OCI-LY7 (cell line): Measurements from ENCODE around the gene CDC42BPA. TPM values are rescaled to one million over a fixed set of nuclear protein-coding genes. Genes with fewer than 3 reads are reported as not detected.

Source experiments
- BruUV-seq: library from RNA; stranded (reverse); fragments of 400-500 nt; replicated peaks from 2 replicates; lab custom pipeline; 2021; lab: Mats Ljungman, UMichigan
- CTCF ChIA-PET: fragments of 300-600 bp; sonication (Branson Sonifier 250); formaldehyde crosslinking; loops from one replicate; lab custom pipeline; 2022; ENCODE audit warnings: antibody characterized with exemption; ENCODE audit not compliant: unreplicated experiment; lab: Charles Lee
- POLR2A ChIA-PET: fragments of 300-600 bp; sonication (Branson Sonifier 250); formaldehyde crosslinking; loops from one replicate; lab custom pipeline; 2022; ENCODE audit warnings: antibody characterized with exemption; lab: Charles Lee
- DNase-seq: peaks from one replicate; pipeline ENCODE4 v3.0.0-alpha.2; 2015; ENCODE audit warnings: low spot score
- H2AFZ ChIP-seq: fragments of 200-600 bp; sonication (generic), shearing (Covaris generic); 2 replicates; pipeline ENCODE4 v1.6.1; 2014; ENCODE audit warnings: mild to moderate bottlenecking, antibody characterized with exemption, low read length, moderate library complexity
- H3K27ac ChIP-seq: fragments of 200-600 bp; sonication (generic); 2 replicates; pipeline ENCODE4 v1.5.1; 2014; ENCODE audit warnings: mixed run types, low read depth, mild to moderate bottlenecking, moderate library complexity, low read length, inconsistent platforms; ENCODE audit not compliant: poor library complexity, severe bottlenecking
- H3K36me3 ChIP-seq: fragments of 200-600 bp; sonication (generic); 2 replicates; pipeline ENCODE4 v1.6.1; 2014; ENCODE audit warnings: mild to moderate bottlenecking, antibody characterized with exemption, low read length, moderate library complexity, mixed read lengths; ENCODE audit not compliant: insufficient read depth
- H3K4me1 ChIP-seq: fragments of 200-600 bp; sonication (generic); 2 replicates; pipeline ENCODE4 v1.5.1; 2014; ENCODE audit warnings: mild to moderate bottlenecking, low read length; ENCODE audit not compliant: insufficient read depth, poor library complexity, severe bottlenecking
- H3K4me2 ChIP-seq: fragments of 200-600 bp; sonication (generic); 2 replicates; pipeline ENCODE4 v1.6.1; 2014; ENCODE audit warnings: mild to moderate bottlenecking, low read length
- H3K4me3 ChIP-seq: fragments of 200-600 bp; sonication (generic); 2 replicates; pipeline ENCODE4 v1.5.1; 2014; ENCODE audit warnings: mild to moderate bottlenecking, low read depth, low read length; ENCODE audit not compliant: poor library complexity, severe bottlenecking
- H3K79me2 ChIP-seq: fragments of 200-600 bp; sonication (generic); 2 replicates; pipeline ENCODE4 v1.6.1; 2016; ENCODE audit warnings: low read depth, mild to moderate bottlenecking, low read length, moderate library complexity, mixed read lengths; ENCODE audit not compliant: insufficient read depth
- H3K9me2 ChIP-seq: fragments of 200-600 bp; sonication (generic); 2 replicates; pipeline ENCODE4 v1.6.1; 2016; ENCODE audit warnings: mild to moderate bottlenecking, low read length, mixed read lengths; ENCODE audit not compliant: insufficient read depth
- H3K9me3 ChIP-seq: fragments of 200-600 bp; sonication (generic); 2 replicates; pipeline ENCODE4 v1.6.1; 2014; ENCODE audit warnings: mild to moderate bottlenecking, mixed run types, low read length, mixed read lengths
- H4K20me1 ChIP-seq: fragments of 200-600 bp; sonication (generic); 2 replicates; pipeline ENCODE4 v1.6.1; 2014; ENCODE audit warnings: mild to moderate bottlenecking, antibody characterized with exemption, low read length, moderate library complexity, mixed read lengths; ENCODE audit not compliant: insufficient read depth
- CTCF ChIP-seq: fragments of 200-600 bp; sonication (generic); conservative IDR thresholded peaks from 2 replicates; pipeline ENCODE4 v1.5.1; 2014; ENCODE audit warnings: mild to moderate bottlenecking, antibody characterized with exemption, low read length, moderate library complexity, mixed read lengths
- EZH2phosphoT487 ChIP-seq: fragments of 200-600 bp; sonication (generic); IDR thresholded peaks from 2 replicates; pipeline ENCODE4 v1.6.1; 2018; ENCODE audit warnings: low read depth, borderline replicate concordance, mild to moderate bottlenecking, mixed run types, antibody characterized with exemption, low read length, moderate library complexity, mixed read lengths
- intact Hi-C: fragments of 100-400 bp; cut with micrococcal nuclease; formaldehyde crosslinking; loops from one replicate; pipeline ENCODE4 v1.10.0; 2022; ENCODE audit not compliant: unreplicated experiment
- total RNA-seq, 2 experiments: library from RNA; depleted of rRNA in 1 of 2; stranded (reverse); fragments of >200 nt in 1 of 2; shearing (Covaris generic) in 1 of 2; gene quantifications; 2 replicates each; pipeline ENCODE4 v1.2.3, GENCODE V29; 2014 to 2022

Gene CDC42BPA
- total RNA-seq, 2 experiments from 2014 or later, result not detected

- intact Hi-C loops, result no loop called here
- Histone ChIP-seq H3K27ac (no peak overlapping the region), H3K79me2 (no peaks in the 10 kb centered on the region), H2AFZ (no peak overlapping the region), H4K20me1 (no peaks in the 10 kb centered on the region), H3K36me3 (no peaks in the 10 kb centered on the region), H3K9me3 (no peaks in the 10 kb centered on the region), H3K4me1 (no peaks in the 10 kb centered on the region), H3K4me3 (no peak overlapping the region), H3K4me2 (no peak overlapping the region), H3K9me2 (no peaks in the 10 kb centered on the region)
- TF ChIP-seq CTCF (no peak), EZH2phosphoT487 (no peak)
- no peak for DNase-seq
- POLR2A ChIA-PET, result interaction anchor here (0.7 to 0.9 kb wide), 2 partner anchors 12 to 497 kb away, joined by 3 to 5 read pairs; no protein-coding TSS in a partner anchor
- CTCF ChIA-PET, result no interaction called here
- BruUV-seq, result no TSS peak
Observed at GRCh38 chr1:227321035-227321434, 2.7 kb upstream of the CDC42BPA start.

- no TSS peak for BruUV-seq
- ChIA-PET POLR2A (interaction anchor here (0.9 kb wide), 1 partner anchor 13 kb away, joined by 3 read pairs; no protein-coding TSS in a partner anchor), CTCF (no interaction called here)
- Histone ChIP-seq H3K79me2 (no peaks in the 10 kb centered on the region), H3K4me2 (no peak overlapping the region), H4K20me1 (no peaks in the 10 kb centered on the region), H3K36me3 (no peaks in the 10 kb centered on the region), H2AFZ (no peak overlapping the region), H3K9me2 (no peaks in the 10 kb centered on the region), H3K9me3 (no peaks in the 10 kb centered on the region), H3K4me3 (no peak overlapping the region), H3K4me1 (no peaks in the 10 kb centered on the region), H3K27ac (no peak overlapping the region)
- TF ChIP-seq CTCF (no peak), EZH2phosphoT487 (no peak)
- intact Hi-C loops, result no loop called here
- DNase-seq, result no peak
Observed at GRCh38 chr1:227320476-227320875, 2.2 kb upstream of the CDC42BPA start.

- no peaks in the 10 kb centered on the region for H4K20me1 ChIP-seq
- no peak overlapping the region for H3K4me3 ChIP-seq
- H3K4me1 ChIP-seq, result no peaks in the 10 kb centered on the region
- DNase-seq, result no peak
- no peaks in the 10 kb centered on the region for H3K9me3 ChIP-seq
- intact Hi-C loops, result no loop called here
- no TSS peak for BruUV-seq
- POLR2A ChIA-PET, result no interaction called here
- no peaks in the 10 kb centered on the region for H3K79me2 ChIP-seq
- CTCF ChIA-PET, result no interaction called here
- no peak overlapping the region for H2AFZ ChIP-seq
- H3K36me3 ChIP-seq, result no peaks in the 10 kb centered on the region
- TF ChIP-seq CTCF (no peak), EZH2phosphoT487 (no peak)
- no peak overlapping the region for H3K27ac ChIP-seq
- no peaks in the 10 kb centered on the region for H3K9me2 ChIP-seq
- H3K4me2 ChIP-seq, result no peak overlapping the region
Observed at GRCh38 chr1:227318853-227319607, 738 bp upstream of the CDC42BPA start.
